IMR-90 (cell line): ENCODE data around the gene TAOK1. TPM values are rescaled to one million over a fixed set of nuclear protein-coding genes. Genes with fewer than 3 reads are reported as not detected.

Experiments
- ATAC-seq: fragments of 200-7000 bp; cut with Tn5 transposase; 2 replicates; pipeline ENCODE4 v1.9.1; 2020; ENCODE audit warnings: low read depth, mild to moderate bottlenecking, moderate library complexity
- BruUV-seq: library from RNA; stranded (reverse); fragments of 400-500 nt; replicated peaks from 2 replicates; lab custom pipeline; 2021; lab: Mats Ljungman, UMichigan
- CTCF ChIA-PET: fragments of 300-600 bp; formaldehyde crosslinking; extraction: SDS; loops from one replicate; lab custom pipeline; 2021; ENCODE audit warnings: antibody characterized with exemption; lab: Yijun Ruan, JAX
- POLR2A ChIA-PET: fragments of 300-600 bp; sonication (Branson Sonifier 250); formaldehyde crosslinking; loops from one replicate; lab custom pipeline; 2022; ENCODE audit warnings: antibody characterized with exemption; ENCODE audit not compliant: unreplicated experiment; lab: Charles Lee
- DNase-seq: peaks from one replicate; pipeline ENCODE4 v3.0.0; 2013
- H2AFZ ChIP-seq: replicated peaks from 2 replicates; pipeline ENCODE3; 2013; ENCODE audit warnings: low read length, mild to moderate bottlenecking; ENCODE audit not compliant: poor library complexity
- H2AK5ac ChIP-seq: 2 replicates; pipeline ENCODE4 v1.6.1; 2013; ENCODE audit warnings: low read depth, low read length, inconsistent platforms
- H2AK9ac ChIP-seq: replicated peaks from 2 replicates; pipeline ENCODE3; 2013; ENCODE audit warnings: mild to moderate bottlenecking, low read depth, low read length, moderate library complexity; ENCODE audit not compliant: poor library complexity
- H2BK120ac ChIP-seq: 2 replicates; pipeline ENCODE4 v1.6.1; 2013; ENCODE audit warnings: low read depth, low read length, inconsistent platforms
- H2BK15ac ChIP-seq: 3 replicates; pipeline ENCODE4 v1.6.1; 2013; ENCODE audit warnings: low read depth, low read length, inconsistent platforms
- H2BK20ac ChIP-seq: 2 replicates; pipeline ENCODE4 v1.6.1; 2013; ENCODE audit warnings: low read depth, mild to moderate bottlenecking, inconsistent platforms, low read length, moderate library complexity
- H2BK5ac ChIP-seq: 2 replicates; pipeline ENCODE4 v1.6.1; 2013; ENCODE audit warnings: mild to moderate bottlenecking, low read depth, low read length, inconsistent platforms; ENCODE audit not compliant: poor library complexity, severe bottlenecking
- H3K14ac ChIP-seq: replicated peaks from 2 replicates; pipeline ENCODE4 v1.6.1; 2013; ENCODE audit warnings: low read depth, low read length, inconsistent platforms
- H3K18ac ChIP-seq: 2 replicates; pipeline ENCODE4 v1.6.1; 2013; ENCODE audit warnings: low read depth, low read length, control low read depth
- H3K23ac ChIP-seq: 2 replicates; pipeline ENCODE4 v1.6.1; 2013; ENCODE audit warnings: low read depth, low read length, inconsistent platforms
- H3K27ac ChIP-seq: 2 replicates; pipeline ENCODE4 v1.5.1; 2013; ENCODE audit warnings: mild to moderate bottlenecking, control low read depth, low read length; ENCODE audit not compliant: insufficient read depth
- H3K27me3 ChIP-seq: 2 replicates; pipeline ENCODE4 v1.6.1; 2013; ENCODE audit warnings: low read length; ENCODE audit not compliant: control insufficient read depth, insufficient read depth
- H3K36me3 ChIP-seq: 2 replicates; pipeline ENCODE4 v1.6.1; 2013; ENCODE audit warnings: low read length, mixed read lengths; ENCODE audit not compliant: control insufficient read depth, insufficient read depth
- H3K4ac ChIP-seq: 2 replicates; pipeline ENCODE4 v1.6.1; 2013; ENCODE audit warnings: low read depth, low read length, inconsistent platforms
- H3K4me1 ChIP-seq: 2 replicates; pipeline ENCODE4 v1.6.1; 2013; ENCODE audit warnings: low read length, mixed read lengths; ENCODE audit not compliant: control insufficient read depth, insufficient read depth
- H3K4me2 ChIP-seq: 2 replicates; pipeline ENCODE4 v1.6.1; 2013; ENCODE audit warnings: low read depth, mild to moderate bottlenecking, control low read depth, low read length, moderate library complexity
- H3K4me3 ChIP-seq: 2 replicates; pipeline ENCODE4 v1.5.1; 2013; ENCODE audit warnings: low read depth, mild to moderate bottlenecking, control low read depth, low read length, moderate library complexity; ENCODE audit not compliant: insufficient read depth
- H3K56ac ChIP-seq: 2 replicates; pipeline ENCODE4 v1.6.1; 2013; ENCODE audit warnings: low read length, inconsistent platforms; ENCODE audit not compliant: insufficient read depth; ENCODE audit errors: extremely low read depth
- H3K79me1 ChIP-seq, 2 experiments: 2 replicates each; pipeline ENCODE4 v1.6.1; 2013; ENCODE audit warnings: low read length in 2 of 2, inconsistent platforms in 1 of 2, low read depth in 1 of 2
- H3K9ac ChIP-seq: 2 replicates; pipeline ENCODE4 v1.6.1; 2013; ENCODE audit warnings: low read depth, low read length, control low read depth
- H3K9me1 ChIP-seq: 2 replicates; pipeline ENCODE4 v1.6.1; 2013; ENCODE audit warnings: low read length, inconsistent platforms; ENCODE audit not compliant: insufficient read depth
- H3K9me3 ChIP-seq: 2 replicates; pipeline ENCODE4 v1.6.1; 2013; ENCODE audit warnings: low read length; ENCODE audit not compliant: control insufficient read depth, insufficient read depth
- H4K20me1 ChIP-seq: 2 replicates; pipeline ENCODE4 v1.6.1; 2013; ENCODE audit warnings: low read length, inconsistent platforms; ENCODE audit not compliant: insufficient read depth
- H4K5ac ChIP-seq: 2 replicates; pipeline ENCODE4 v1.6.1; 2013; ENCODE audit warnings: mild to moderate bottlenecking, low read depth, low read length, control low read depth
- H4K8ac ChIP-seq, 2 experiments: 2 replicates each; pipeline ENCODE4 v1.6.1; 2013; ENCODE audit warnings: low read depth in 2 of 2, low read length in 2 of 2, control low read depth in 1 of 2, inconsistent platforms in 1 of 2
- H4K91ac ChIP-seq: 2 replicates; pipeline ENCODE4 v1.6.1; 2013; ENCODE audit warnings: low read depth, low read length, inconsistent platforms; ENCODE audit not compliant: insufficient read depth
- CEBPB ChIP-seq: IDR thresholded peaks from 2 replicates; pipeline ENCODE4 v1.6.1; 2012; ENCODE audit warnings: low read depth, low read length, improper control_type of control experiment
- CHD1 ChIP-seq: IDR thresholded peaks from 2 replicates; pipeline ENCODE4 v1.6.1; 2012; ENCODE audit warnings: low read depth, low read length, improper control_type of control experiment
- FOS ChIP-seq: fragments of 150-350 bp; IDR thresholded peaks from 2 replicates; pipeline ENCODE4 v1.6.1; 2016; ENCODE audit warnings: low read depth, low read length
- MAFK ChIP-seq: IDR thresholded peaks from 2 replicates; pipeline ENCODE4 v1.6.1; 2012; ENCODE audit warnings: low read depth, low read length, improper control_type of control experiment
- MAZ ChIP-seq: IDR thresholded peaks from 2 replicates; pipeline ENCODE4 v1.6.1; 2012; ENCODE audit warnings: low read depth, mild to moderate bottlenecking, low read length, improper control_type of control experiment, moderate library complexity, borderline replicate concordance
- MXI1 ChIP-seq: IDR thresholded peaks from 2 replicates; pipeline ENCODE4 v1.6.1; 2012; ENCODE audit warnings: low read depth, mild to moderate bottlenecking, low read length, moderate library complexity, borderline replicate concordance
- NFE2L2 ChIP-seq: fragments of 150-350 bp; IDR thresholded peaks from 2 replicates; pipeline ENCODE4 v1.6.1; 2016; ENCODE audit warnings: low read depth, mild to moderate bottlenecking, low read length
- POLR2A ChIP-seq: IDR thresholded peaks from 2 replicates; pipeline ENCODE4 v1.6.1; 2012; ENCODE audit warnings: mild to moderate bottlenecking, low read depth, low read length
- RAD21 ChIP-seq: IDR thresholded peaks from 2 replicates; pipeline ENCODE4 v1.6.1; 2012; ENCODE audit warnings: low read length, improper control_type of control experiment
- RCOR1 ChIP-seq: IDR thresholded peaks from 2 replicates; pipeline ENCODE4 v1.6.1; 2012; ENCODE audit warnings: mild to moderate bottlenecking, low read length, improper control_type of control experiment; ENCODE audit not compliant: insufficient replicate concordance
- RFX5 ChIP-seq: IDR thresholded peaks from 2 replicates; pipeline ENCODE4 v1.8.0; 2012; ENCODE audit warnings: low read depth, mild to moderate bottlenecking, low read length, moderate library complexity
- SMC3 ChIP-seq: fragments of 150-350 bp; IDR thresholded peaks from 2 replicates; pipeline ENCODE4 v1.6.1; 2016; ENCODE audit warnings: low read depth, mild to moderate bottlenecking, antibody characterized with exemption, low read length, moderate library complexity
- WGBS, 2 experiments: methylation state at CpG; one replicate each; pipeline versions ENCODE4 v1.1.5 to v1.1.7; 2013; ENCODE audit warnings: missing lambda C conversion rate in 2 of 2; ENCODE audit not compliant: insufficient read length in 1 of 2; ENCODE audit errors: extremely low coverage in 2 of 2; 5-methylcytosine and 5-hydroxymethylcytosine counted together
- dilution Hi-C: fragments of 300-500 bp; cut with HindIII; formaldehyde crosslinking; loops from one replicate; pipeline ENCODE4 v1.14.3; 2018; ENCODE audit warnings: low sequenced_read_pairs; ENCODE audit not compliant: unreplicated experiment
- in situ Hi-C: fragments of 300-500 bp; cut with MboI; formaldehyde crosslinking; loops from 3 replicates; pipeline ENCODE4 v1.14.3; 2019; ENCODE audit warnings: low sequenced_read_pairs, inconsistent platforms, mixed read lengths
- intact Hi-C: fragments of 100-400 bp; cut with micrococcal nuclease; formaldehyde crosslinking; loops from 2 replicates; pipeline ENCODE4 v1.10.0; 2022
- polyA plus RNA-seq, 3 experiments: library from polyadenylated mRNA; depleted of rRNA; stranded (reverse); fragments of >200 nt; gene quantifications; 2 replicates each; pipeline ENCODE4 v1.2.3, GENCODE V29; 2012; ENCODE audit warnings: low replicate concordance in 1 of 3
- total RNA-seq: library from RNA; depleted of rRNA; stranded (reverse); fragments of >200 nt; gene quantifications from 2 replicates; pipeline ENCODE4 v1.2.3, GENCODE V29; 2012
- TF ChIP-seq, protein P1 (sequence below): fragments of 150-350 bp; IDR thresholded peaks from 2 replicates; pipeline ENCODE4 v1.6.1; 2016; ENCODE audit warnings: low read depth, mild to moderate bottlenecking, low read length, moderate library complexity, borderline replicate concordance
- TF ChIP-seq, protein P2 (sequence below): fragments of 150-350 bp; IDR thresholded peaks from 2 replicates; pipeline ENCODE4 v1.6.1; 2017; ENCODE audit warnings: mild to moderate bottlenecking, antibody characterized with exemption, low read length, low read depth
- TF ChIP-seq, protein P3 (sequence below): conservative IDR thresholded peaks from 2 replicates; pipeline ENCODE4 v1.5.1; 2012; ENCODE audit warnings: mild to moderate bottlenecking, low read depth, low read length, improper control_type of control experiment

Gene TAOK1
- total and polyA plus RNA-seq, 2 of the 4 experiments (the other 2 are of a cell fraction) = 9.8 to 91.8 TPM

DNA sequence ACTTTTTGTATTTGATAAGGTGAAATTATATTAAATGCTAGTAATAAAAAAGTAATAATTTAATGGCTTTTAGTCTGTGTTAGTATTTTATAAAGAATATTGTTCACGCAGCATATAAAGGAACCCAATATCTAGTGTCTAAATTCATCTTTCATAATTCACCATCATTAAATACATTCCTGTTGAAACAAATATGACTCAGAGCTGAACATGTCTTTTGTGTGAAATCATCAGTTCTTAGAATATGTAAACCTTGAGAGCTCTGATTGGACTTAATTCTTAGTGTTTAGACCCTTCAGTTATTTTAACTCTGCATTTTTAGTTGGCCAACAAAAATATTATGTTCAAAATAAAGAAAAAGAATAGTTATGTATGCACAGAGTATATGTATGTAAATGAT is 104.8 kb downstream of the TAOK1 start:
- intact Hi-C loops (no loop called here), in situ Hi-C loops (no loop called here), dilution Hi-C loops (no loop called here)
- TF ChIP-seq NFE2L2 (no peak), POLR2A (no peak), RAD21 (no peak), RFX5 (no peak), CEBPB (peak; percentile 10; the same call in 1 of the 2 replicates), MAZ (no peak), CHD1 (no peak), SMC3 (no peak), MAFK (no peak), RCOR1 (no peak), FOS (peak; percentile 40; the same call in 1 of the 2 replicates), MXI1 (no peak)
- TF ChIP-seq, protein P1, sequence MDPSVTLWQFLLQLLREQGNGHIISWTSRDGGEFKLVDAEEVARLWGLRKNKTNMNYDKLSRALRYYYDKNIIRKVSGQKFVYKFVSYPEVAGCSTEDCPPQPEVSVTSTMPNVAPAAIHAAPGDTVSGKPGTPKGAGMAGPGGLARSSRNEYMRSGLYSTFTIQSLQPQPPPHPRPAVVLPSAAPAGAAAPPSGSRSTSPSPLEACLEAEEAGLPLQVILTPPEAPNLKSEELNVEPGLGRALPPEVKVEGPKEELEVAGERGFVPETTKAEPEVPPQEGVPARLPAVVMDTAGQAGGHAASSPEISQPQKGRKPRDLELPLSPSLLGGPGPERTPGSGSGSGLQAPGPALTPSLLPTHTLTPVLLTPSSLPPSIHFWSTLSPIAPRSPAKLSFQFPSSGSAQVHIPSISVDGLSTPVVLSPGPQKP = no peak
- TF ChIP-seq, protein P2, sequence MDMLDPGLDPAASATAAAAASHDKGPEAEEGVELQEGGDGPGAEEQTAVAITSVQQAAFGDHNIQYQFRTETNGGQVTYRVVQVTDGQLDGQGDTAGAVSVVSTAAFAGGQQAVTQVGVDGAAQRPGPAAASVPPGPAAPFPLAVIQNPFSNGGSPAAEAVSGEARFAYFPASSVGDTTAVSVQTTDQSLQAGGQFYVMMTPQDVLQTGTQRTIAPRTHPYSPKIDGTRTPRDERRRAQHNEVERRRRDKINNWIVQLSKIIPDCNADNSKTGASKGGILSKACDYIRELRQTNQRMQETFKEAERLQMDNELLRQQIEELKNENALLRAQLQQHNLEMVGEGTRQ = no peak
- TF ChIP-seq, protein P3, sequence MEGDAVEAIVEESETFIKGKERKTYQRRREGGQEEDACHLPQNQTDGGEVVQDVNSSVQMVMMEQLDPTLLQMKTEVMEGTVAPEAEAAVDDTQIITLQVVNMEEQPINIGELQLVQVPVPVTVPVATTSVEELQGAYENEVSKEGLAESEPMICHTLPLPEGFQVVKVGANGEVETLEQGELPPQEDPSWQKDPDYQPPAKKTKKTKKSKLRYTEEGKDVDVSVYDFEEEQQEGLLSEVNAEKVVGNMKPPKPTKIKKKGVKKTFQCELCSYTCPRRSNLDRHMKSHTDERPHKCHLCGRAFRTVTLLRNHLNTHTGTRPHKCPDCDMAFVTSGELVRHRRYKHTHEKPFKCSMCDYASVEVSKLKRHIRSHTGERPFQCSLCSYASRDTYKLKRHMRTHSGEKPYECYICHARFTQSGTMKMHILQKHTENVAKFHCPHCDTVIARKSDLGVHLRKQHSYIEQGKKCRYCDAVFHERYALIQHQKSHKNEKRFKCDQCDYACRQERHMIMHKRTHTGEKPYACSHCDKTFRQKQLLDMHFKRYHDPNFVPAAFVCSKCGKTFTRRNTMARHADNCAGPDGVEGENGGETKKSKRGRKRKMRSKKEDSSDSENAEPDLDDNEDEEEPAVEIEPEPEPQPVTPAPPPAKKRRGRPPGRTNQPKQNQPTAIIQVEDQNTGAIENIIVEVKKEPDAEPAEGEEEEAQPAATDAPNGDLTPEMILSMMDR = no peak
- Histone ChIP-seq H2BK120ac (no peak overlapping the region), H2BK15ac (no peak overlapping the region), H4K8ac (no peak overlapping the region), H4K20me1 (no peaks in the 10 kb centered on the region; the same call in 1 of the 2 replicates), H3K18ac (no peak overlapping the region), H3K4me3 (no peak overlapping the region), H4K5ac (no peak overlapping the region), H4K91ac (no peak overlapping the region), H3K27me3 (no peaks in the 10 kb centered on the region), H3K27ac (no peak overlapping the region), H3K4me2 (no peak overlapping the region), H3K79me1 (peaks cover 8 to 9% of the 10 kb centered on the region in 2 experiments), H2AFZ (no peak overlapping the region), H2BK5ac (peak overlapping the region; percentile 8), H3K9me3 (no peaks in the 10 kb centered on the region), H3K14ac (no peak overlapping the region), H3K4ac (no peak overlapping the region), H3K23ac (no peak overlapping the region), H3K4me1 (0 out of 2 replicates have a peak, but pooled peaks cover 2% of the 10 kb centered on the region), H2AK5ac (no peak overlapping the region), H3K36me3 (peaks cover 48% of the 10 kb centered on the region), H3K9me1 (no peaks in the 10 kb centered on the region), H2AK9ac (no peak overlapping the region), H3K9ac (no peak overlapping the region), H3K56ac (no peak overlapping the region; the same call in 1 of the 2 replicates), H2BK20ac (no peak overlapping the region)
- ATAC-seq (peak; percentile 94), DNase-seq (peak; percentile 72)
- ChIA-PET POLR2A (no interaction called here), CTCF (no interaction called here)
- no CpG with 5 or more reads among the region's 1 CpG for WGBS, 2 experiments
- no TSS peak for BruUV-seq
